Measurements from ENCODE around the gene OPCML. TPM values are rescaled to one million over a fixed set of nuclear protein-coding genes. Genes with fewer than 3 reads are reported as not detected.

The OPCML gene
- total RNA-seq, 1 donor from 2014 or later, result under 0.01 TPM

GRCh38 chr11:132718711-132719671, 813.3 kb downstream of the OPCML start:
- H3K27me3 ChIP-seq (ENCODE audit: control insufficient read depth in 3 of 3, insufficient read depth in 3 of 3, low read length in 3 of 3), result peaks cover 0 to 5% (median 3%) of the 10 kb centered on the region in 3 donors
- H3K9ac ChIP-seq (ENCODE audit: low read depth in 1 of 3, low read length in 3 of 3), result no peak overlapping the region
- no peaks in the 10 kb centered on the region for H3K9me3 ChIP-seq (ENCODE audit: control insufficient read depth in 3 of 3, low read length in 3 of 3)
- H3K4me1 ChIP-seq (ENCODE audit: control insufficient read depth in 3 of 3, insufficient read depth in 3 of 3, low read length in 3 of 3), result no peaks in the 10 kb centered on the region
- H3K36me3 ChIP-seq (ENCODE audit: control insufficient read depth in 3 of 3, insufficient read depth in 3 of 3, low read length in 3 of 3), result no peaks in the 10 kb centered on the region
- H3K27ac ChIP-seq (ENCODE audit: low read depth, low read length), result no peak overlapping the region
- H3K4me3 ChIP-seq (ENCODE audit: low read length in 3 of 3), result no peak overlapping the region

- Histone ChIP-seq H3K4me3 (ENCODE audit: low read length in 3 of 3) (no peak overlapping the region), H3K27me3 (ENCODE audit: control insufficient read depth in 3 of 3, insufficient read depth in 3 of 3, low read length in 3 of 3) (peaks cover 0 to 5% (median 3%) of the 10 kb centered on the region in 3 donors), H3K9ac (ENCODE audit: low read depth in 1 of 3, low read length in 3 of 3) (no peak overlapping the region), H3K9me3 (ENCODE audit: control insufficient read depth in 3 of 3, low read length in 3 of 3) (no peaks in the 10 kb centered on the region), H3K27ac (ENCODE audit: low read depth, low read length) (no peak overlapping the region), H3K4me1 (ENCODE audit: control insufficient read depth in 3 of 3, insufficient read depth in 3 of 3, low read length in 3 of 3) (no peaks in the 10 kb centered on the region), H3K36me3 (ENCODE audit: control insufficient read depth in 3 of 3, insufficient read depth in 3 of 3, low read length in 3 of 3) (no peaks in the 10 kb centered on the region)
Measured at GRCh38 chr11:132717824-132718223, 814.5 kb downstream of the OPCML start.

GRCh38 chr11:132716037-132716436, 816.3 kb downstream of the OPCML start:
- H3K4me1 ChIP-seq (ENCODE audit: control insufficient read depth in 3 of 3, insufficient read depth in 3 of 3, low read length in 3 of 3), result peaks cover 0 to 2% (median 0%) of the 10 kb centered on the region in 3 donors
- H3K9me3 ChIP-seq (ENCODE audit: control insufficient read depth in 3 of 3, low read length in 3 of 3), result no peaks in the 10 kb centered on the region
- H3K36me3 ChIP-seq (ENCODE audit: control insufficient read depth in 3 of 3, insufficient read depth in 3 of 3, low read length in 3 of 3), result no peaks in the 10 kb centered on the region

GRCh38 chr11:132714859-132715440, 817.4 kb downstream of the OPCML start:
- H3K9me3 ChIP-seq (ENCODE audit: control insufficient read depth in 3 of 3, low read length in 3 of 3), result no peaks in the 10 kb centered on the region
- no peak overlapping the region for H3K9ac ChIP-seq (ENCODE audit: low read depth in 1 of 3, low read length in 3 of 3)
- peaks cover 0 to 11% (median 3%) of the 10 kb centered on the region in 3 donors for H3K27me3 ChIP-seq (ENCODE audit: control insufficient read depth in 3 of 3, insufficient read depth in 3 of 3, low read length in 3 of 3)
- H3K27ac ChIP-seq (ENCODE audit: low read depth, low read length), result no peak overlapping the region
- H3K4me1 ChIP-seq (ENCODE audit: control insufficient read depth in 3 of 3, insufficient read depth in 3 of 3, low read length in 3 of 3), result peaks cover 0 to 2% (median 0%) of the 10 kb centered on the region in 3 donors
- H3K4me3 ChIP-seq (ENCODE audit: low read length in 3 of 3), result no peak overlapping the region
- no peaks in the 10 kb centered on the region for H3K36me3 ChIP-seq (ENCODE audit: control insufficient read depth in 3 of 3, insufficient read depth in 3 of 3, low read length in 3 of 3)

More at GRCh38 chr11:132716037-132716436, 816.3 kb downstream of the OPCML start:
- peaks cover 0 to 11% (median 3%) of the 10 kb centered on the region in 3 donors for H3K27me3 ChIP-seq (ENCODE audit: control insufficient read depth in 3 of 3, insufficient read depth in 3 of 3, low read length in 3 of 3)
- H3K4me3 ChIP-seq (ENCODE audit: low read length in 3 of 3), result no peak overlapping the region
- H3K27ac ChIP-seq (ENCODE audit: low read depth, low read length), result no peak overlapping the region
- H3K9ac ChIP-seq (ENCODE audit: low read depth in 1 of 3, low read length in 3 of 3), result no peak overlapping the region

GRCh38 chr11:132712466-132712865, 819.8 kb downstream of the OPCML start:
- Histone ChIP-seq H3K27me3 (ENCODE audit: control insufficient read depth in 3 of 3, insufficient read depth in 3 of 3, low read length in 3 of 3) (peaks cover 0 to 6% (median 0%) of the 10 kb centered on the region in 3 donors), H3K9me3 (ENCODE audit: control insufficient read depth in 3 of 3, low read length in 3 of 3) (no peaks in the 10 kb centered on the region)

GRCh38 chr11:132704781-132705375, 827.4 kb downstream of the OPCML start:
- no peak overlapping the region for H3K27ac ChIP-seq (ENCODE audit: low read depth, low read length)
- H3K4me3 ChIP-seq (ENCODE audit: low read length in 3 of 3), result no peak overlapping the region
- H3K9ac ChIP-seq (ENCODE audit: low read depth in 1 of 3, low read length in 3 of 3), result no peak overlapping the region
- H3K9me3 ChIP-seq (ENCODE audit: control insufficient read depth in 3 of 3, low read length in 3 of 3), result peaks cover 0 to 3% (median 0%) of the 10 kb centered on the region in 3 donors
- no peaks in the 10 kb centered on the region for H3K27me3 ChIP-seq (ENCODE audit: control insufficient read depth in 3 of 3, insufficient read depth in 3 of 3, low read length in 3 of 3)
- H3K36me3 ChIP-seq (ENCODE audit: control insufficient read depth in 3 of 3, insufficient read depth in 3 of 3, low read length in 3 of 3), result no peaks in the 10 kb centered on the region
- H3K4me1 ChIP-seq (ENCODE audit: control insufficient read depth in 3 of 3, insufficient read depth in 3 of 3, low read length in 3 of 3), result no peaks in the 10 kb centered on the region

More at GRCh38 chr11:132712466-132712865, 819.8 kb downstream of the OPCML start:
- Histone ChIP-seq H3K4me1 (ENCODE audit: control insufficient read depth in 3 of 3, insufficient read depth in 3 of 3, low read length in 3 of 3) (peaks cover 0 to 2% (median 0%) of the 10 kb centered on the region in 3 donors), H3K4me3 (ENCODE audit: low read length in 3 of 3) (no peak overlapping the region), H3K36me3 (ENCODE audit: control insufficient read depth in 3 of 3, insufficient read depth in 3 of 3, low read length in 3 of 3) (no peaks in the 10 kb centered on the region), H3K27ac (ENCODE audit: low read depth, low read length) (no peak overlapping the region), H3K9ac (ENCODE audit: low read depth in 1 of 3, low read length in 3 of 3) (no peak overlapping the region)

GRCh38 chr11:132692891-132693290, 839.4 kb downstream of the OPCML start:
- Histone ChIP-seq H3K4me1 (ENCODE audit: control insufficient read depth in 3 of 3, insufficient read depth in 3 of 3, low read length in 3 of 3) (no peaks in the 10 kb centered on the region), H3K27me3 (ENCODE audit: control insufficient read depth in 3 of 3, insufficient read depth in 3 of 3, low read length in 3 of 3) (no peaks in the 10 kb centered on the region), H3K36me3 (ENCODE audit: control insufficient read depth in 3 of 3, insufficient read depth in 3 of 3, low read length in 3 of 3) (no peaks in the 10 kb centered on the region), H3K27ac (ENCODE audit: low read depth, low read length) (no peak overlapping the region), H3K9me3 (ENCODE audit: control insufficient read depth in 3 of 3, low read length in 3 of 3) (no peaks in the 10 kb centered on the region), H3K9ac (ENCODE audit: low read depth in 1 of 3, low read length in 3 of 3) (no peak overlapping the region), H3K4me3 (ENCODE audit: low read length in 3 of 3) (no peak overlapping the region)

GRCh38 chr11:132691848-132692550, 840.3 kb downstream of the OPCML start:
- H3K9me3 ChIP-seq (ENCODE audit: control insufficient read depth in 3 of 3, low read length in 3 of 3), result no peaks in the 10 kb centered on the region
- no peak overlapping the region for H3K9ac ChIP-seq (ENCODE audit: low read depth in 1 of 3, low read length in 3 of 3)
- H3K27me3 ChIP-seq (ENCODE audit: control insufficient read depth in 3 of 3, insufficient read depth in 3 of 3, low read length in 3 of 3), result no peaks in the 10 kb centered on the region
- H3K4me3 ChIP-seq (ENCODE audit: low read length in 3 of 3), result no peak overlapping the region
- H3K36me3 ChIP-seq (ENCODE audit: control insufficient read depth in 3 of 3, insufficient read depth in 3 of 3, low read length in 3 of 3), result no peaks in the 10 kb centered on the region
- H3K27ac ChIP-seq (ENCODE audit: low read depth, low read length), result no peak overlapping the region
- H3K4me1 ChIP-seq (ENCODE audit: control insufficient read depth in 3 of 3, insufficient read depth in 3 of 3, low read length in 3 of 3), result no peaks in the 10 kb centered on the region

GRCh38 chr11:132686886-132687285, 845.4 kb downstream of the OPCML start:
- no peaks in the 10 kb centered on the region for H3K36me3 ChIP-seq (ENCODE audit: control insufficient read depth in 3 of 3, insufficient read depth in 3 of 3, low read length in 3 of 3)
- H3K9ac ChIP-seq (ENCODE audit: low read depth in 1 of 3, low read length in 3 of 3), result no peak overlapping the region
- no peaks in the 10 kb centered on the region for H3K27me3 ChIP-seq (ENCODE audit: control insufficient read depth in 3 of 3, insufficient read depth in 3 of 3, low read length in 3 of 3)
- no peak overlapping the region for H3K27ac ChIP-seq (ENCODE audit: low read depth, low read length)
- no peaks in the 10 kb centered on the region for H3K9me3 ChIP-seq (ENCODE audit: control insufficient read depth in 3 of 3, low read length in 3 of 3)
- H3K4me3 ChIP-seq (ENCODE audit: low read length in 3 of 3), result no peak overlapping the region
- no peaks in the 10 kb centered on the region for H3K4me1 ChIP-seq (ENCODE audit: control insufficient read depth in 3 of 3, insufficient read depth in 3 of 3, low read length in 3 of 3)

All from skeletal muscle tissue (tissue), 4 donors.